ENCODE measurements around the gene SGPP2.
"Not testable (repeated sequence)": the region's sequence is repeated elsewhere in the genome, so short reads cannot be mapped to it uniquely, and the experiment has no call there.

SGPP2 gene

GRCh38 chr2:222430681-222431080, 6.3 kb downstream of the SGPP2 start:
- Histone ChIP-seq H3K4me1 (ENCODE audit: control insufficient read depth, low read depth, low read length) (no peaks in the 10 kb centered on the region), H3K4me3 (ENCODE audit: low read length) (no peak overlapping the region), H3K9ac (ENCODE audit: low read length) (no peak overlapping the region), H3K36me3 (ENCODE audit: control insufficient read depth, low read depth, low read length) (no peaks in the 10 kb centered on the region), H3K9me3 (ENCODE audit: control insufficient read depth, low read depth, low read length) (no peaks in the 10 kb centered on the region), H3K27me3 (ENCODE audit: control insufficient read depth, insufficient read depth, low read length) (peaks cover 75% of the 10 kb centered on the region), H3K27ac (ENCODE audit: low read length) (no peak overlapping the region)

- no peak overlapping the region for H3K9ac ChIP-seq (ENCODE audit: low read length)
- H3K4me3 ChIP-seq (ENCODE audit: low read length), result no peak overlapping the region
- peaks cover 63% of the 10 kb centered on the region for H3K27me3 ChIP-seq (ENCODE audit: control insufficient read depth, insufficient read depth, low read length)
- no peak overlapping the region for H3K27ac ChIP-seq (ENCODE audit: low read length)
- no peaks in the 10 kb centered on the region for H3K4me1 ChIP-seq (ENCODE audit: control insufficient read depth, low read depth, low read length)
- no peaks in the 10 kb centered on the region for H3K36me3 ChIP-seq (ENCODE audit: control insufficient read depth, low read depth, low read length)
- H3K9me3 ChIP-seq (ENCODE audit: control insufficient read depth, low read depth, low read length), result no peaks in the 10 kb centered on the region
Observed at GRCh38 chr2:222431869-222432268, 7.5 kb downstream of the SGPP2 start.

GRCh38 chr2:222433332-222434173, 9.2 kb downstream of the SGPP2 start:
- Histone ChIP-seq H3K27me3 (ENCODE audit: control insufficient read depth, insufficient read depth, low read length) (peaks cover 46% of the 10 kb centered on the region), H3K36me3 (ENCODE audit: control insufficient read depth, low read depth, low read length) (no peaks in the 10 kb centered on the region), H3K4me3 (ENCODE audit: low read length) (no peak overlapping the region), H3K4me1 (ENCODE audit: control insufficient read depth, low read depth, low read length) (no peaks in the 10 kb centered on the region), H3K27ac (ENCODE audit: low read length) (no peak overlapping the region), H3K9ac (ENCODE audit: low read length) (no peak overlapping the region), H3K9me3 (ENCODE audit: control insufficient read depth, low read depth, low read length) (no peaks in the 10 kb centered on the region)

GRCh38 chr2:222434204-222434603, 9.9 kb downstream of the SGPP2 start:
- Histone ChIP-seq H3K4me1 (ENCODE audit: control insufficient read depth, low read depth, low read length) (no peaks in the 10 kb centered on the region), H3K27me3 (ENCODE audit: control insufficient read depth, insufficient read depth, low read length) (peaks cover 40% of the 10 kb centered on the region), H3K36me3 (ENCODE audit: control insufficient read depth, low read depth, low read length) (no peaks in the 10 kb centered on the region), H3K4me3 (ENCODE audit: low read length) (no peak overlapping the region), H3K27ac (ENCODE audit: low read length) (no peak overlapping the region), H3K9ac (ENCODE audit: low read length) (no peak overlapping the region), H3K9me3 (ENCODE audit: control insufficient read depth, low read depth, low read length) (no peaks in the 10 kb centered on the region)

GRCh38 chr2:222435400-222436039, 11.2 kb downstream of the SGPP2 start:
- not testable (repeated sequence) for H3K27ac ChIP-seq (ENCODE audit: low read length); H3K4me3 ChIP-seq (ENCODE audit: low read length); H3K36me3 ChIP-seq (ENCODE audit: control insufficient read depth, low read depth, low read length); H3K4me1 ChIP-seq (ENCODE audit: control insufficient read depth, low read depth, low read length); H3K9me3 ChIP-seq (ENCODE audit: control insufficient read depth, low read depth, low read length); H3K9ac ChIP-seq (ENCODE audit: low read length)
- peaks cover 35% of the 10 kb centered on the region for H3K27me3 ChIP-seq (ENCODE audit: control insufficient read depth, insufficient read depth, low read length)

- no peak overlapping the region for H3K9ac ChIP-seq (ENCODE audit: low read length)
- H3K36me3 ChIP-seq (ENCODE audit: control insufficient read depth, low read depth, low read length), result no peaks in the 10 kb centered on the region
- peaks cover 30% of the 10 kb centered on the region for H3K27me3 ChIP-seq (ENCODE audit: control insufficient read depth, insufficient read depth, low read length)
- no peaks in the 10 kb centered on the region for H3K9me3 ChIP-seq (ENCODE audit: control insufficient read depth, low read depth, low read length)
- no peaks in the 10 kb centered on the region for H3K4me1 ChIP-seq (ENCODE audit: control insufficient read depth, low read depth, low read length)
- no peak overlapping the region for H3K27ac ChIP-seq (ENCODE audit: low read length)
- no peak overlapping the region for H3K4me3 ChIP-seq (ENCODE audit: low read length)
Observed at GRCh38 chr2:222436040-222436413, 11.7 kb downstream of the SGPP2 start.

- Histone ChIP-seq H3K9ac (ENCODE audit: low read length) (no peak overlapping the region), H3K36me3 (ENCODE audit: control insufficient read depth, low read depth, low read length) (no peaks in the 10 kb centered on the region), H3K4me1 (ENCODE audit: control insufficient read depth, low read depth, low read length) (no peaks in the 10 kb centered on the region), H3K4me3 (ENCODE audit: low read length) (no peak overlapping the region), H3K9me3 (ENCODE audit: control insufficient read depth, low read depth, low read length) (no peaks in the 10 kb centered on the region), H3K27me3 (ENCODE audit: control insufficient read depth, insufficient read depth, low read length) (no peaks in the 10 kb centered on the region), H3K27ac (ENCODE audit: low read length) (no peak overlapping the region)
Observed at GRCh38 chr2:222439692-222440091, 15.3 kb downstream of the SGPP2 start.

GRCh38 chr2:222440673-222441422, 16.5 kb downstream of the SGPP2 start:
- Histone ChIP-seq H3K9me3 (ENCODE audit: control insufficient read depth, low read depth, low read length) (no peaks in the 10 kb centered on the region), H3K4me1 (ENCODE audit: control insufficient read depth, low read depth, low read length) (no peaks in the 10 kb centered on the region), H3K27ac (ENCODE audit: low read length) (no peak overlapping the region), H3K36me3 (ENCODE audit: control insufficient read depth, low read depth, low read length) (no peaks in the 10 kb centered on the region), H3K4me3 (ENCODE audit: low read length) (no peak overlapping the region), H3K27me3 (ENCODE audit: control insufficient read depth, insufficient read depth, low read length) (no peaks in the 10 kb centered on the region), H3K9ac (ENCODE audit: low read length) (no peak overlapping the region)

- no peak overlapping the region for H3K4me3 ChIP-seq (ENCODE audit: low read length)
- no peaks in the 10 kb centered on the region for H3K9me3 ChIP-seq (ENCODE audit: control insufficient read depth, low read depth, low read length)
- H3K27ac ChIP-seq (ENCODE audit: low read length), result no peak overlapping the region
- no peaks in the 10 kb centered on the region for H3K36me3 ChIP-seq (ENCODE audit: control insufficient read depth, low read depth, low read length)
- no peaks in the 10 kb centered on the region for H3K4me1 ChIP-seq (ENCODE audit: control insufficient read depth, low read depth, low read length)
- H3K9ac ChIP-seq (ENCODE audit: low read length), result no peak overlapping the region
- H3K27me3 ChIP-seq (ENCODE audit: control insufficient read depth, insufficient read depth, low read length), result no peaks in the 10 kb centered on the region
Observed at GRCh38 chr2:222442665-222443064, 18.3 kb downstream of the SGPP2 start.

GRCh38 chr2:222445227-222445626, 20.9 kb downstream of the SGPP2 start:
- Histone ChIP-seq H3K36me3 (ENCODE audit: control insufficient read depth, low read depth, low read length) (no peaks in the 10 kb centered on the region), H3K27me3 (ENCODE audit: control insufficient read depth, insufficient read depth, low read length) (no peaks in the 10 kb centered on the region), H3K4me1 (ENCODE audit: control insufficient read depth, low read depth, low read length) (no peaks in the 10 kb centered on the region), H3K4me3 (ENCODE audit: low read length) (no peak overlapping the region), H3K9ac (ENCODE audit: low read length) (no peak overlapping the region), H3K9me3 (ENCODE audit: control insufficient read depth, low read depth, low read length) (no peaks in the 10 kb centered on the region), H3K27ac (ENCODE audit: low read length) (no peak overlapping the region)

- no peaks in the 10 kb centered on the region for H3K4me1 ChIP-seq (ENCODE audit: control insufficient read depth, low read depth, low read length)
Observed at GRCh38 chr2:222447131-222447530, 22.8 kb downstream of the SGPP2 start.

More at GRCh38 chr2:222447131-222447530, 22.8 kb downstream of the SGPP2 start:
- H3K36me3 ChIP-seq (ENCODE audit: control insufficient read depth, low read depth, low read length), result no peaks in the 10 kb centered on the region
- no peaks in the 10 kb centered on the region for H3K27me3 ChIP-seq (ENCODE audit: control insufficient read depth, insufficient read depth, low read length)
- no peak overlapping the region for H3K4me3 ChIP-seq (ENCODE audit: low read length)
- H3K9me3 ChIP-seq (ENCODE audit: control insufficient read depth, low read depth, low read length), result no peaks in the 10 kb centered on the region
- H3K9ac ChIP-seq (ENCODE audit: low read length), result no peak overlapping the region
- H3K27ac ChIP-seq (ENCODE audit: low read length), result no peak overlapping the region
